Measurements from ENCODE around the gene NFATC2IP. TPM values are rescaled to one million over a fixed set of nuclear protein-coding genes. Genes with fewer than 3 reads are reported as not detected.

Gene NFATC2IP
- total and polyA plus RNA-seq, 2 of the 13 experiments (the other 11 are each of a cell fraction or from before 2014, with no cell fraction given): 32.1 to 48.5 TPM

- TF ChIP-seq GPN1 (CRISPR knock-in tag; IDR thresholded peaks at IDR 0.05; ENCODE audit: borderline replicate concordance): no peak
- no peak for TF ChIP-seq ZKSCAN8 (CRISPR knock-in tag; IDR thresholded peaks at IDR 0.05; ENCODE audit: borderline replicate concordance)
- no peak for TF ChIP-seq SIN3A (IDR thresholded peaks at IDR 0.05; ENCODE audit: borderline replicate concordance, low read depth, low read length)
- no peak for TF ChIP-seq TMF1 (CRISPR knock-in tag; IDR thresholded peaks at IDR 0.05; ENCODE audit: low read depth)
- TF ChIP-seq ZNF251 (CRISPR knock-in tag; IDR thresholded peaks at IDR 0.05): no peak
- TF ChIP-seq MZF1 (CRISPR knock-in tag; IDR thresholded peaks at IDR 0.05; ENCODE audit: borderline replicate concordance): no peak
- TF ChIP-seq ZNF83 (CRISPR knock-in tag; IDR thresholded peaks at IDR 0.05; ENCODE audit: borderline replicate concordance): no peak
- TF ChIP-seq BORCS8-MEF2B (CRISPR knock-in tag; IDR thresholded peaks at IDR 0.05): peak; percentile 97
- TF ChIP-seq ARID3A (IDR thresholded peaks at IDR 0.05; ENCODE audit: low read depth, low read length): peak; percentile 65; the same call in 1 of the 2 replicates
- peak; percentile 80 for TF ChIP-seq MNT (IDR thresholded peaks at IDR 0.05)
- no peak for TF ChIP-seq TCF7L2 (IDR thresholded peaks at IDR 0.05; ENCODE audit: low read depth, low read length)
- TF ChIP-seq ZSCAN21 (CRISPR knock-in tag; IDR thresholded peaks at IDR 0.05; ENCODE audit: borderline replicate concordance): 0 out of 2 replicates have a peak, but pooled peaks have one; percentile 30
- TF ChIP-seq NR2C2 (CRISPR knock-in tag; IDR thresholded peaks at IDR 0.05; ENCODE audit: borderline replicate concordance): peak; percentile 80
- TF ChIP-seq EP300 (IDR thresholded peaks at IDR 0.05; ENCODE audit: low read depth in 2 of 2, low read length in 2 of 2): no peak
- TF ChIP-seq EP300 (CRISPR knock-in tag; IDR thresholded peaks at IDR 0.05; ENCODE audit: borderline replicate concordance): no peak
- peak; percentile 85; the same call in 1 of the 2 replicates for TF ChIP-seq REL (CRISPR knock-in tag; conservative IDR thresholded peaks at IDR 0.05)
- TF ChIP-seq ZNF788 (CRISPR knock-in tag; IDR thresholded peaks at IDR 0.05; ENCODE audit: borderline replicate concordance): peak; percentile 31; the same call in 1 of the 2 replicates
- no peak for TF ChIP-seq ZNF841 (CRISPR knock-in tag; IDR thresholded peaks at IDR 0.05; ENCODE audit: borderline replicate concordance)
- no peak for TF ChIP-seq ZNF296 (CRISPR knock-in tag; conservative IDR thresholded peaks at IDR 0.05)
- no peak for TF ChIP-seq ZNF367 (CRISPR knock-in tag; IDR thresholded peaks at IDR 0.05; ENCODE audit: borderline replicate concordance)
- no peak; the same call in 1 of the 2 replicates for TF ChIP-seq ZMAT3 (CRISPR knock-in tag; conservative IDR thresholded peaks at IDR 0.05)
- peak; percentile 79 for TF ChIP-seq PHF20 (CRISPR knock-in tag; IDR thresholded peaks at IDR 0.05)
- no peak for TF ChIP-seq ZBTB4 (CRISPR knock-in tag; IDR thresholded peaks at IDR 0.05; ENCODE audit: borderline replicate concordance)
- TF ChIP-seq MEIS2 (CRISPR knock-in tag; IDR thresholded peaks at IDR 0.05): peak; percentile 21; the same call in 1 of the 2 replicates
Measured at GRCh38 chr16:28950648-28951409, at the start of gene NFATC2IP (continued).

Data from HepG2 (cell line).